SK-N-SH treated with all-trans-retinoic acid at 6 μM for 48 hours (cell line): ENCODE data around the gene SYPL1.

ENCODE experiments used
- ATAC-seq: fragments of 200-7000 bp; cut with Tn5 transposase; 3 replicates; pipeline ENCODE4 v1.9.1; 2020; ENCODE audit warnings: mild to moderate bottlenecking, moderate library complexity
- ARNTL ChIP-seq: fragments of 450-650 bp; formaldehyde crosslinking; IDR thresholded peaks from 2 replicates; pipeline ENCODE4 v1.5.0; 2020; ENCODE audit warnings: low read depth, mild to moderate bottlenecking, moderate library complexity, borderline replicate concordance
- BACH2 ChIP-seq: fragments of 250-450 bp; sonication (Bioruptor Pico); IDR thresholded peaks from 2 replicates; pipeline ENCODE4 v1.9.0; 2021; ENCODE audit warnings: mild to moderate bottlenecking, borderline replicate concordance
- CREB5 ChIP-seq: fragments of 250-450 bp; sonication (Bioruptor Pico); IDR thresholded peaks from 2 replicates; pipeline ENCODE4 v1.5.1; 2020; ENCODE audit warnings: low read depth, mild to moderate bottlenecking, moderate library complexity
- CSDC2 ChIP-seq: fragments of 250-450 bp; sonication (Bioruptor Pico); IDR thresholded peaks from 2 replicates; pipeline ENCODE4 v1.5.0; 2020; ENCODE audit warnings: mild to moderate bottlenecking, moderate library complexity
- CSRNP3 ChIP-seq: fragments of 250-450 bp; sonication (Bioruptor Pico); IDR thresholded peaks from 2 replicates; pipeline ENCODE4 v1.5.1; 2021; ENCODE audit warnings: mild to moderate bottlenecking, moderate library complexity
- ESRRG ChIP-seq: fragments of 250-450 bp; sonication (Bioruptor Pico); IDR thresholded peaks from 2 replicates; pipeline ENCODE4 v1.6.1; 2021; ENCODE audit warnings: mild to moderate bottlenecking
- GLIS3 ChIP-seq: fragments of 250-450 bp; sonication (Bioruptor Pico); IDR thresholded peaks from 2 replicates; pipeline ENCODE4 v1.5.0; 2020; ENCODE audit warnings: mild to moderate bottlenecking, moderate library complexity
- ISL1 ChIP-seq: fragments of 250-450 bp; sonication (Bioruptor Pico); IDR thresholded peaks from 2 replicates; pipeline ENCODE4 v2.1.2; 2022; ENCODE audit warnings: mild to moderate bottlenecking, moderate library complexity
- OSR1 ChIP-seq: fragments of 250-450 bp; sonication (Bioruptor Pico); IDR thresholded peaks from 2 replicates; pipeline ENCODE4 v1.8.0; 2022; ENCODE audit warnings: moderate library complexity, mild to moderate bottlenecking, inconsistent platforms
- PATZ1 ChIP-seq: fragments of 250-450 bp; sonication (Bioruptor Pico); IDR thresholded peaks from 2 replicates; pipeline ENCODE4 v1.8.0; 2020; ENCODE audit warnings: mild to moderate bottlenecking, moderate library complexity, borderline replicate concordance
- POU6F1 ChIP-seq: fragments of 250-450 bp; sonication (Bioruptor Pico); IDR thresholded peaks from 2 replicates; pipeline ENCODE4 v1.8.0; 2021; ENCODE audit warnings: low read depth, mild to moderate bottlenecking, moderate library complexity, borderline replicate concordance
- PPARA ChIP-seq: fragments of 250-450 bp; sonication (Bioruptor Pico); IDR thresholded peaks from 2 replicates; pipeline ENCODE4 v1.5.0; 2020; ENCODE audit warnings: mild to moderate bottlenecking, borderline replicate concordance
- RARB ChIP-seq: fragments of 250-450 bp; sonication (Bioruptor Pico); IDR thresholded peaks from 2 replicates; pipeline ENCODE4 v1.8.0; 2021; ENCODE audit warnings: mild to moderate bottlenecking, moderate library complexity
- SNAI2 ChIP-seq: fragments of 250-450 bp; sonication (Bioruptor Pico); IDR thresholded peaks from 2 replicates; pipeline ENCODE4 v1.5.0; 2020; ENCODE audit warnings: mild to moderate bottlenecking, moderate library complexity
- TCF4 ChIP-seq: fragments of 250-450 bp; sonication (Bioruptor Pico); IDR thresholded peaks from 2 replicates; pipeline ENCODE4 v1.8.0; 2021; ENCODE audit warnings: mild to moderate bottlenecking, moderate library complexity, borderline replicate concordance
- TOX ChIP-seq: fragments of 250-450 bp; sonication (Bioruptor Pico); IDR thresholded peaks from 2 replicates; pipeline ENCODE4 v1.8.0; 2021; ENCODE audit warnings: mild to moderate bottlenecking, moderate library complexity, borderline replicate concordance
- TSHZ2 ChIP-seq: fragments of 250-450 bp; sonication (Bioruptor Pico); IDR thresholded peaks from 2 replicates; pipeline ENCODE4 v1.5.0; 2020; ENCODE audit warnings: mild to moderate bottlenecking, moderate library complexity
- ZC3H10 ChIP-seq: fragments of 250-450 bp; sonication (Bioruptor Pico); IDR thresholded peaks from 2 replicates; pipeline ENCODE4 v1.5.1; 2021; ENCODE audit warnings: mild to moderate bottlenecking, moderate library complexity
- ZFP3 ChIP-seq: fragments of 250-450 bp; sonication (Bioruptor Pico); IDR thresholded peaks from 2 replicates; pipeline ENCODE4 v1.5.0; 2020; ENCODE audit warnings: mild to moderate bottlenecking, moderate library complexity
- ZFP30 ChIP-seq: fragments of 450-650 bp; formaldehyde crosslinking; IDR thresholded peaks from 2 replicates; pipeline ENCODE4 v1.5.0; 2022; ENCODE audit warnings: mild to moderate bottlenecking, moderate library complexity
- ZNF565 ChIP-seq: fragments of 450-650 bp; formaldehyde crosslinking; conservative IDR thresholded peaks from 2 replicates; pipeline ENCODE4 v1.5.0; 2020; ENCODE audit warnings: low read depth, mild to moderate bottlenecking, moderate library complexity
- ZNF70 ChIP-seq: fragments of 450-650 bp; formaldehyde crosslinking; IDR thresholded peaks from 2 replicates; pipeline ENCODE4 v1.5.0; 2020; ENCODE audit warnings: mild to moderate bottlenecking, moderate library complexity
- ZNF8 ChIP-seq: fragments of 450-650 bp; formaldehyde crosslinking; IDR thresholded peaks from 2 replicates; pipeline ENCODE4 v1.5.0; 2020; ENCODE audit warnings: mild to moderate bottlenecking, moderate library complexity

The SYPL1 gene

GRCh38 chr7:106047184-106047583 lies 64.9 kb downstream of the SYPL1 start:
- ATAC-seq = no peak
- TF ChIP-seq ZNF70 (CRISPR knock-in tag) = no peak
- TF ChIP-seq ZFP3 = no peak
- no peak for TF ChIP-seq PPARA (CRISPR knock-in tag)
- no peak for TF ChIP-seq BACH2 (CRISPR knock-in tag)
- TF ChIP-seq SNAI2 = no peak
- no peak for TF ChIP-seq CREB5 (CRISPR knock-in tag)
- no peak for TF ChIP-seq OSR1
- no peak for TF ChIP-seq ZNF8 (CRISPR knock-in tag)
- TF ChIP-seq ZC3H10 (CRISPR knock-in tag) = no peak
- TF ChIP-seq CSRNP3 = no peak
- no peak for TF ChIP-seq POU6F1 (CRISPR knock-in tag)
- TF ChIP-seq RARB (CRISPR knock-in tag) = no peak
- no peak for TF ChIP-seq TCF4 (CRISPR knock-in tag)
- TF ChIP-seq ARNTL (CRISPR knock-in tag) = no peak
- no peak for TF ChIP-seq ISL1

- TF ChIP-seq ISL1 = peak; percentile 43
- TF ChIP-seq TOX = no peak
- no peak for TF ChIP-seq ARNTL (CRISPR knock-in tag)
- ATAC-seq = peak; percentile 38
Observed at GRCh38 chr7:106045586-106045985, 66.5 kb downstream of the SYPL1 start.

- TF ChIP-seq ESRRG (no peak), CSRNP3 (no peak), ZFP30 (no peak), ZNF8 (CRISPR knock-in tag) (no peak), TCF4 (CRISPR knock-in tag) (no peak), ISL1 (no peak), PPARA (CRISPR knock-in tag) (no peak), OSR1 (no peak), ZC3H10 (CRISPR knock-in tag) (no peak), ZNF70 (CRISPR knock-in tag) (no peak), POU6F1 (CRISPR knock-in tag) (no peak), ARNTL (CRISPR knock-in tag) (no peak), CSDC2 (CRISPR knock-in tag) (no peak), ZNF565 (CRISPR knock-in tag) (no peak), PATZ1 (CRISPR knock-in tag) (no peak), GLIS3 (no peak), BACH2 (CRISPR knock-in tag) (no peak), ZFP3 (no peak), TSHZ2 (CRISPR knock-in tag) (no peak)
- ATAC-seq = peak; percentile 8
Observed at GRCh38 chr7:106045139-106045538, 67.0 kb downstream of the SYPL1 start.
